Muscle of leg (tissue), 11 donors: ENCODE measurements around the gene PKD2. TPM values are rescaled to one million over a fixed set of nuclear protein-coding genes. Genes with fewer than 3 reads are reported as not detected.
A peak's percentile ranks its signal among the peaks of the same experiment; 100 is the strongest.

Experiments used
- DNase-seq: peaks from one replicate; pipeline ENCODE4 v3.0.0; 2013
- H3K27ac ChIP-seq: one replicate; pipeline ENCODE4 v1.5.1; 2013; ENCODE audit warnings: mild to moderate bottlenecking, low read length, control low read depth
- H3K27me3 ChIP-seq: one replicate; pipeline ENCODE4 v1.6.1; 2013; ENCODE audit warnings: low read length; ENCODE audit not compliant: control insufficient read depth, insufficient read depth
- H3K36me3 ChIP-seq: one replicate; pipeline ENCODE4 v1.6.1; 2013; ENCODE audit warnings: low read length; ENCODE audit not compliant: control insufficient read depth, insufficient read depth
- H3K4me1 ChIP-seq: one replicate; pipeline ENCODE4 v1.6.1; 2013; ENCODE audit warnings: low read length; ENCODE audit not compliant: control insufficient read depth, insufficient read depth
- H3K4me3 ChIP-seq: one replicate; pipeline ENCODE4 v1.5.1; 2013; ENCODE audit warnings: low read length, control low read depth
- H3K9me3 ChIP-seq: replicated peaks from 2 replicates; pipeline ENCODE4 v1.6.1; 2013; ENCODE audit warnings: low read depth, low read length; ENCODE audit not compliant: control insufficient read depth
- WGBS: methylation state at CpG from one replicate; pipeline ENCODE4 v1.1.5; 2013; ENCODE audit warnings: missing lambda C conversion rate; ENCODE audit not compliant: insufficient coverage; 5-methylcytosine and 5-hydroxymethylcytosine counted together
- polyA plus RNA-seq, 8 donors: library from polyadenylated mRNA; unstranded; fragments of 120-200 nt; gene quantifications; one replicate each; pipeline versions ENCODE4 v1.2.1 to v1.2.3, GENCODE V29; 2013; ENCODE audit warnings: inconsistent platforms in 1 of 8, low replicate concordance in 1 of 8; ENCODE audit not compliant: insufficient read length in 8 of 8, insufficient read depth in 1 of 8
- total RNA-seq: library from RNA; stranded (reverse); fragments of 120-200 nt; gene quantifications from one replicate; pipeline ENCODE4 v1.2.4, GENCODE V29; 2013

Gene PKD2
- total and polyA plus RNA-seq, 9 donors, result 20.1 to 42.7 (median 28.4) TPM

DNA sequence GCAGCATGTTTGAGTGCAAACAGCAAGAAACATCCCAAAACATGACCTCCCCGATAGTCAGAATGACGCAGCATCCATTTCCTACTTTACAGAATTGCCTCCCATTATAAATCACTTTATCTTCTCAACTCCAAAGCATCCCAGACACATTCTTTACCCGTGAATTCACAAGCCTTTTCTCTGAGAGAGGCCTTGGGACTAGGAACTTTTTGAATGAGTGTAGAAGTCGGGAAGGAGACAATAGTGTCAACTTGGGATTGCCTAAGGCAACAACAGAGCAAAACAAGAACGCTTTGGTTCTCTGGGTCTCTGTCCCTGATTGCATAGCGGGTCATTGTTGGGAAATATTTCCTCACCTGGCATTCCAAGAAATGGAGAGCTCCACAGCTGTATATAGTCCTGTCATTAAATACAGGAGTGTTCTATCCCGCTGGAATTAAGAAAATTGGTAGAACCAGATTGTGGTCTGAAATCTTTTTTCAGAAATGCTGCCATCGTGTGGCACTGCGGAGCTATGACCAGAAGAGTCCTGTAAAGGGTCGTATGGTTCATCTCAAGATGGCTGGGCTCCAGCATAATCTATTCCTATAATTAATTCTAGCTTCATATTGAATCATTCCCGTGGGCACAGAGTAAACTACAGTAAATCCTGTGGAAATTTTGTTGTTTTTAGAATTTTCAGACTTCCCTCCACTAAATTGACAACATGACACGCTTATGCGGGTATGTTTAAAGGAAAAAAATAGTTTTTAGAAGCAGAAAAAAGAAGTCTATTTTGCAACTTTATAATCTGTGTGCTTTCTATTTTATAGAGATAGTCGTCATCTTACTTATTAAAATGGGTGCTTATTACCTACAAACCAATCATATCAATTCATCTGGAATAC, 33.9 kb upstream of the PKD2 start:
- WGBS, result 29% methylated on average over 1 of the region's 14 CpGs
- no peaks in the 10 kb centered on the region for H3K4me1 ChIP-seq
- H3K9me3 ChIP-seq, result no peaks in the 10 kb centered on the region
- peaks cover 4% of the 10 kb centered on the region for H3K27me3 ChIP-seq
- H3K4me3 ChIP-seq, result no peak overlapping the region
- no peaks in the 10 kb centered on the region for H3K36me3 ChIP-seq
- DNase-seq, result peak; percentile 66
- no peak overlapping the region for H3K27ac ChIP-seq

DNA sequence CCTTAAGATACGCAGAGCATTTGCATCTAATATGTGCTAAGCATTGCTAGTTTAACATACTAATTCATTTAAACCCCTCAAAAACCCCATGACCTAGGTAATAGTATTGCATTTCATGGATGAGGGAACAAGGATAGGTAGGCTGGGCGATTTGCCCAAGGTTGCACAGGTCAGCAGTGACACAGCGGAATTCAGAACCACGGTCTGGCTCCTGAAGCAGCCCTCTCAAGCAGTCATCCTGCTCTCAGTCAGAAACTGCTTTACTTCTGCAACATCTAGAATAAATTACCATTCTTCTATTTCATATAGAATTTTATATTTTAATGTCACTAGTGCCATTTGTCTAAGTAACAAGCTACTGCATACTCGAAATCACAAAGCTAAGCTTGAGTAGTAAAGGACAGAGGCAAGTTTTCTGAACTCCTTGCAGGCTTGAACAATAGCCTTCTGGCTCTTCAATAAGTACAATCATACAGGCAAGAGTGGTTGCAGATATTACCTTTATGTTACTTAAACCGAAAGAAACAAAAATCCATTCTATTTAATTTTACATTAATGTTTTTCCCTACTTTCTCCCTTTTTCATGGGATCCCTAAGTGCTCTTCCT, 32.5 kb upstream of the PKD2 start:
- Histone ChIP-seq H3K27ac (no peak overlapping the region), H3K9me3 (no peaks in the 10 kb centered on the region), H3K27me3 (peaks cover 4% of the 10 kb centered on the region), H3K4me1 (no peaks in the 10 kb centered on the region), H3K4me3 (no peak overlapping the region), H3K36me3 (no peaks in the 10 kb centered on the region)
- no peak for DNase-seq
- WGBS, result 53% methylated on average over 3 of the region's 6 CpGs

DNA sequence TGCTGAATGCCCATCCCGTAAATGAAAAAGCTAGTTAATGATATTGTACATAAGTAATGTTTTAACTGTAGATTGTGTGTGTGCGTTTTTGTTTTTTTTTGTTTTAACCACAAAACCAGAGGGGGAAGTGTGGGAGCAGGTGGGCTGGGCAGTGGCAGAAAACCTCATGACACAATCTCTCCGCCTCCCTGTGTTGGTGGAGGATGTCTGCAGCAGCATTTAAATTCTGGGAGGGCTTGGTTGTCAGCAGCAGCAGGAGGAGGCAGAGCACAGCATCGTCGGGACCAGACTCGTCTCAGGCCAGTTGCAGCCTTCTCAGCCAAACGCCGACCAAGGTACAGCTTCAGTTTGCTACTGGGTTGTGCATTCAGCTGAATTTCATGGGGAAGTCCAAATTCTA, 32.0 kb upstream of the PKD2 start, which contains the start of gene SPP1:
SPP1 (plus strand) TSS at position 249 of the 400 bp plus-strand sequence. CDS start 1,182 bp downstream, outside the sequence.
- 0% methylated on average over 3 of the region's 8 CpGs for WGBS

DNA sequence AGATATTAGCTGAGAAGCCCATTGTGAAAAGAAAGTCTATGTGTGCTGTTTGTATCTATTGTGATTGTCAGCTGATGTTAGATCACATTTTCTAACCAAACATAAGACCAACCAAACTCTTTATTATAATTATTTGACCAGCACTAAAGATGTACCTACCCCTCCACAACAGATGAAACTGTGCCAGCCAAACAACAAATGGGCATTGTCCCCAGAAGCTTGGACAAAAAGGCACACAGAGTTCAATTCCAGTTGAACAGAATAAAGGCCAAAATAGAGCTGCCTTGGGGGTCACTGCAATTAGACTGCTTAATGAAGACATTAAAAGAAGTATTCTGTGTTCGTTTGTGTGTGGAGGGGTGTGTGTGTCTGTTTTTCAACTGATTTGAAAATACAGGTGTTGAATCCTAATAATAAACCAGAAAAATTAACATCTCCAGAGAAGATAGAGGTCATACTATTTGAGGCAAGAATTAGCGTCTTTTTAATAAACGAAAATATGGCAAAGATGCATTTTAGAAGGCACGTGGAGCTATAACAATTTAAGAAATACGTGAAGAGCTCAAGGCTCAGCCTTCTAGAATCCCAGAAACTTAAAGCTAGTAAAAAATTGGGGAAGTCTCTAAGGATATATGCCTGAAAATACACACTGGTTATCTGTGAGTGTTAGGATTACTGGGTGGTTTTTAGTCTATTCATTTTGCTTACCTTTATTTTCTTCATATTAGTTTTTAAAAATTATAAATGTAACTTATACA, 29.7 kb upstream of the PKD2 start:
- Histone ChIP-seq H3K36me3 (no peaks in the 10 kb centered on the region), H3K9me3 (no peaks in the 10 kb centered on the region), H3K27me3 (peaks cover 4% of the 10 kb centered on the region), H3K4me1 (no peaks in the 10 kb centered on the region), H3K27ac (no peak overlapping the region), H3K4me3 (no peak overlapping the region)
- WGBS, result no CpG with 5 or more reads among the region's 5 CpGs
- DNase-seq, result no peak

More for the DNA sequence above, 32.0 kb upstream of the PKD2 start, which contains the start of gene SPP1:
- no peaks in the 10 kb centered on the region for H3K4me1 ChIP-seq
- DNase-seq, result peak; percentile 57
- no peaks in the 10 kb centered on the region for H3K36me3 ChIP-seq
- no peak within 1 kb of the TSS for H3K4me3 ChIP-seq
- peaks cover 4% of the 10 kb centered on the region for H3K27me3 ChIP-seq
- H3K27ac ChIP-seq, result no peak within 1 kb of the TSS
- H3K9me3 ChIP-seq, result no peaks in the 10 kb centered on the region

DNA sequence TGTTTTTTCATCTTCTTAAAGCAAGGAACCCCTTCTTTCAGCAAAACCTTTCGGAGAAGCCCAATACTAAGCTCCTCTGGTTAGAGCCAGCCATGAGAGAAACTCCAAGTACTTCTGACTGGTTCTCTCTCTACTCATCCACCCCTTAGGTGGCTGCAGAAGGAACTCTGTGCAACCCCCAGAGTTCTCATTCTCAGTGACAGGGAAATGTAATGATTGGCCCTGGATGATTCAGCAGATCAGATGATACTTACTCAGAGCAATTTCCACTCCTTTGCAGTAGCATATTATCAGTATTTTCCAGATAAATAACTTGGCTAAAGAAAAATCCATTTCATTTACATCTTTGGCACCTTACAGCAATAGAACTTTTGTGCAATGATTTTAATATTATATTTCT, 28.8 kb upstream of the PKD2 start:
- peaks cover 4% of the 10 kb centered on the region for H3K27me3 ChIP-seq
- DNase-seq, result no peak
- no peaks in the 10 kb centered on the region for H3K9me3 ChIP-seq
- H3K36me3 ChIP-seq, result no peaks in the 10 kb centered on the region
- H3K4me1 ChIP-seq, result no peaks in the 10 kb centered on the region
- no peak overlapping the region for H3K27ac ChIP-seq
- 80% methylated on average over 1 of the region's 1 CpG for WGBS
- H3K4me3 ChIP-seq, result no peak overlapping the region

DNA sequence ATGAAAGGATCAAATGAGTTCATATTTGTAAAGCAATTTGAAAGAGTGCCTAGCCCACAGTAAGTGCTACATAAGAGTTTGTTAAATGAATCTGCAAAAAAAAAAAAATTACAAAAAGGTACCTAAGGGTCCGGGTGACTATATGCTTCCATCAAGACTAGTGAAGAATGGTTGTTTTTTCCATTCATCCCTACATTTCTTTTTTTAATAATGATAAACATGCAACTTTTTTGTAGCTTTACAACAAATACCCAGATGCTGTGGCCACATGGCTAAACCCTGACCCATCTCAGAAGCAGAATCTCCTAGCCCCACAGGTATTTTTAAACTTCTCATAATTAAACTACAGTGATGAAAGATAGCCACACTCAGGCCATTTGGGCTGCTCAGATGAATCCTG, 27.6 kb upstream of the PKD2 start:
- DNase-seq, result no peak
- Histone ChIP-seq H3K36me3 (no peaks in the 10 kb centered on the region), H3K27ac (no peak overlapping the region), H3K4me3 (no peak overlapping the region), H3K4me1 (no peaks in the 10 kb centered on the region), H3K9me3 (no peaks in the 10 kb centered on the region), H3K27me3 (peaks cover 4% of the 10 kb centered on the region)
- no CpG with 5 or more reads among the region's 1 CpG for WGBS

DNA sequence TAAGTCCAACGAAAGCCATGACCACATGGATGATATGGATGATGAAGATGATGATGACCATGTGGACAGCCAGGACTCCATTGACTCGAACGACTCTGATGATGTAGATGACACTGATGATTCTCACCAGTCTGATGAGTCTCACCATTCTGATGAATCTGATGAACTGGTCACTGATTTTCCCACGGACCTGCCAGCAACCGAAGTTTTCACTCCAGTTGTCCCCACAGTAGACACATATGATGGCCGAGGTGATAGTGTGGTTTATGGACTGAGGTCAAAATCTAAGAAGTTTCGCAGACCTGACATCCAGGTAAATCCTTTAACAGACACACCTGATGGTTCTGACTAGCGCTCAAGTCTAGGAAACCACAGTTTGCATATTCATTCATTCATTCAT, 25.9 kb upstream of the PKD2 start:
- WGBS, result 95% methylated on average over 4 of the region's 8 CpGs
- H3K9me3 ChIP-seq, result no peaks in the 10 kb centered on the region

DNA sequence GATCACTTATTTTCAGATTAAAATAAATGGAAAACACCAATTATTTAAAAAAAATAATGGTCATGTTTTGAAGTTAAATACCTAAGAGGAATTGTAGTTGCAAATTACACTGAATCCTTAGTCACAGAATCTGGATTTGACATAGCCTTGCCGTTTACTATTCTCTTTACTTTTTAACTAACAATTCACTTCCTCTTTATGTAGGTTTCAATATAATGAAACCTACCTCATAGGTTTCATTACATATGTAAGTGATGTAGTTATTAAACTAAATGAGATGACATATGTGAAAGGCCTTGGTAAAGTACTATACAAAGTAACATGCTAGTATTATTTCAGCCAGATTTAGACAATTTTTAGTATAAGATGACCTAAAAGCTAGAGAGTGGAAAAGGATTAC, 25.4 kb upstream of the PKD2 start:
- Histone ChIP-seq H3K4me3 (no peak overlapping the region), H3K27ac (no peak overlapping the region), H3K36me3 (no peaks in the 10 kb centered on the region), H3K9me3 (no peaks in the 10 kb centered on the region), H3K27me3 (no peaks in the 10 kb centered on the region), H3K4me1 (no peaks in the 10 kb centered on the region)
- DNase-seq, result no peak
- no CpG with 5 or more reads among the region's 1 CpG for WGBS

More for the DNA sequence above, 25.9 kb upstream of the PKD2 start:
- Histone ChIP-seq H3K27ac (no peak overlapping the region), H3K27me3 (no peaks in the 10 kb centered on the region), H3K4me1 (no peaks in the 10 kb centered on the region), H3K4me3 (no peak overlapping the region), H3K36me3 (no peaks in the 10 kb centered on the region)
- DNase-seq, result no peak

DNA sequence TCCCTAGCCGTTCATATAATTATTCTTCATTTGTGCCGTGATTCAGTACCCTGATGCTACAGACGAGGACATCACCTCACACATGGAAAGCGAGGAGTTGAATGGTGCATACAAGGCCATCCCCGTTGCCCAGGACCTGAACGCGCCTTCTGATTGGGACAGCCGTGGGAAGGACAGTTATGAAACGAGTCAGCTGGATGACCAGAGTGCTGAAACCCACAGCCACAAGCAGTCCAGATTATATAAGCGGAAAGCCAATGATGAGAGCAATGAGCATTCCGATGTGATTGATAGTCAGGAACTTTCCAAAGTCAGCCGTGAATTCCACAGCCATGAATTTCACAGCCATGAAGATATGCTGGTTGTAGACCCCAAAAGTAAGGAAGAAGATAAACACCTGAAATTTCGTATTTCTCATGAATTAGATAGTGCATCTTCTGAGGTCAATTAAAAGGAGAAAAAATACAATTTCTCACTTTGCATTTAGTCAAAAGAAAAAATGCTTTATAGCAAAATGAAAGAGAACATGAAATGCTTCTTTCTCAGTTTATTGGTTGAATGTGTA, 24.9 kb upstream of the PKD2 start:
- no peak for DNase-seq
- Histone ChIP-seq H3K4me1 (no peaks in the 10 kb centered on the region), H3K9me3 (no peaks in the 10 kb centered on the region), H3K27me3 (no peaks in the 10 kb centered on the region), H3K36me3 (no peaks in the 10 kb centered on the region), H3K4me3 (no peak overlapping the region), H3K27ac (no peak overlapping the region)
- WGBS, result 94% methylated on average over 9 of the region's 13 CpGs

DNA sequence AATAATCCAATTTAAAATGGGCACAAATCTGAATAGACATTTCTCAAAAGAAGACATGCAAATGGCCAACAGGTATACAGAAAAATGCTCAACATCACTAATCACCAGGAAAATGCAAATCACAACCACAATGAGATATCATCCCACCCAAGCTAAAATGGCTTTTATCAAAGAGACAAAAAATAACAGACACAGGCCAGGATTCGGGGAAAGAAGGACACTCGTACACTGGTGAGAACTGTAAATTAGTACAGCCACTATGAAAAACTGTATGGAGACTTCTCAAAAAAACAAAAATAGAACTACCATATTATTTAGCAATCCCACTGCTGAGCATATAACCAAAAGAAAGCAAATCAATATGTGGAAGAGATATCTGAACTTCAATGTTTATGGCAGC, 23.4 kb upstream of the PKD2 start:
- DNase-seq, result no peak
- Histone ChIP-seq H3K9me3 (no peaks in the 10 kb centered on the region), H3K36me3 (no peaks in the 10 kb centered on the region), H3K27me3 (no peaks in the 10 kb centered on the region), H3K27ac (no peak overlapping the region), H3K4me1 (no peaks in the 10 kb centered on the region), H3K4me3 (no peak overlapping the region)
- WGBS, result no CpG with 5 or more reads among the region's 2 CpGs
